ENCODE results near the gene IDS.
"Not testable (repeated sequence)": the region's sequence is repeated elsewhere in the genome, so short reads cannot be mapped to it uniquely, and the experiment has no call there.

IDS gene

GRCh38 chrX:149527705-149528104 is 22.6 kb upstream of the IDS start:
- DNase-seq (ENCODE audit: low read depth) = no peak

GRCh38 chrX:149526318-149527033 is 21.4 kb upstream of the IDS start:
- not testable (repeated sequence) for DNase-seq (ENCODE audit: low read depth)

- not testable (repeated sequence) for DNase-seq (ENCODE audit: low read depth)
These were observed 20.8 kb upstream of the IDS start for GRCh38 chrX:149525903-149526302.

GRCh38 chrX:149525389-149525788 is 20.3 kb upstream of the IDS start:
- DNase-seq (ENCODE audit: low read depth) = peak; percentile 45

- no peak for DNase-seq (ENCODE audit: low read depth)
These were observed 17.8 kb upstream of the IDS start for GRCh38 chrX:149522916-149523315.

GRCh38 chrX:149521438-149521837 is 16.3 kb upstream of the IDS start:
- no peak for DNase-seq (ENCODE audit: low read depth)

- not testable (repeated sequence) for DNase-seq (ENCODE audit: low read depth)
These were observed 15.7 kb upstream of the IDS start for GRCh38 chrX:149520636-149521277.

GRCh38 chrX:149518236-149518635 is 13.1 kb upstream of the IDS start:
- no peak for DNase-seq (ENCODE audit: low read depth)

GRCh38 chrX:149517308-149517707 is 12.2 kb upstream of the IDS start:
- no peak for DNase-seq (ENCODE audit: low read depth)

GRCh38 chrX:149516604-149517003 is 11.5 kb upstream of the IDS start:
- no peak for DNase-seq (ENCODE audit: low read depth)

GRCh38 chrX:149515954-149516602 is 11.0 kb upstream of the IDS start:
- no peak for DNase-seq (ENCODE audit: low read depth)

- no peak for DNase-seq (ENCODE audit: low read depth)
These were observed 8.8 kb upstream of the IDS start for GRCh38 chrX:149513825-149514428.

- peak; percentile 39 for DNase-seq (ENCODE audit: low read depth)
These were observed 7.2 kb upstream of the IDS start for GRCh38 chrX:149512225-149512885.

- DNase-seq (ENCODE audit: low read depth) = no peak
These were observed 6.0 kb upstream of the IDS start for GRCh38 chrX:149511081-149511480.

- no peak for DNase-seq (ENCODE audit: low read depth)
These were observed 5.3 kb upstream of the IDS start for GRCh38 chrX:149510386-149510785.

- DNase-seq (ENCODE audit: low read depth) = no peak
These were observed 3.4 kb upstream of the IDS start for GRCh38 chrX:149508467-149508866.

GRCh38 chrX:149506349-149506748 is 1.2 kb upstream of the IDS start:
- DNase-seq (ENCODE audit: low read depth) = no peak

GRCh38 chrX:149505671-149506070 is 565 bp upstream of the IDS start:
- DNase-seq (ENCODE audit: low read depth) = no peak

GRCh38 chrX:149504226-149504914 is 736 bp downstream of the IDS start:
- peak; percentile 38 for DNase-seq (ENCODE audit: low read depth)

- peak; percentile 32 for DNase-seq (ENCODE audit: low read depth)
These were observed 1.7 kb downstream of the IDS start for GRCh38 chrX:149503446-149503845.

GRCh38 chrX:149502923-149503322 is 2.2 kb downstream of the IDS start:
- not testable (repeated sequence) for DNase-seq (ENCODE audit: low read depth)

GRCh38 chrX:149499766-149500165 is 5.3 kb downstream of the IDS start:
- no peak for DNase-seq (ENCODE audit: low read depth)

Data from stimulated activated CD8-positive, alpha-beta memory T cell treated with anti-CD3 and anti-CD28 coated beads, Interleukin-12 subunit alpha, Interleukin-12 subunit beta, amount 100 ng/mL, for 1 hour (primary cell).